ENCODE data around the gene ITPK1.

- TF ChIP-seq CTCF (conservative IDR thresholded peaks at IDR 0.05; ENCODE audit: low read depth, low read length) (no peak), EZH2 (IDR thresholded peaks at IDR 0.05; ENCODE audit: low read length, unreplicated experiment) (no peak), EZH2phosphoT487 (IDR thresholded peaks at IDR 0.05; ENCODE audit: borderline replicate concordance, low read length) (no peak)
Measured at GRCh38 chr14:92934196-92935085, 181.3 kb downstream of the ITPK1 start.

Measured in PC-3 (cell line).